ENCODE data around the gene C1QTNF12.
A peak's percentile ranks its signal among the peaks of the same experiment; 100 is the strongest.

The C1QTNF12 gene

DNA sequence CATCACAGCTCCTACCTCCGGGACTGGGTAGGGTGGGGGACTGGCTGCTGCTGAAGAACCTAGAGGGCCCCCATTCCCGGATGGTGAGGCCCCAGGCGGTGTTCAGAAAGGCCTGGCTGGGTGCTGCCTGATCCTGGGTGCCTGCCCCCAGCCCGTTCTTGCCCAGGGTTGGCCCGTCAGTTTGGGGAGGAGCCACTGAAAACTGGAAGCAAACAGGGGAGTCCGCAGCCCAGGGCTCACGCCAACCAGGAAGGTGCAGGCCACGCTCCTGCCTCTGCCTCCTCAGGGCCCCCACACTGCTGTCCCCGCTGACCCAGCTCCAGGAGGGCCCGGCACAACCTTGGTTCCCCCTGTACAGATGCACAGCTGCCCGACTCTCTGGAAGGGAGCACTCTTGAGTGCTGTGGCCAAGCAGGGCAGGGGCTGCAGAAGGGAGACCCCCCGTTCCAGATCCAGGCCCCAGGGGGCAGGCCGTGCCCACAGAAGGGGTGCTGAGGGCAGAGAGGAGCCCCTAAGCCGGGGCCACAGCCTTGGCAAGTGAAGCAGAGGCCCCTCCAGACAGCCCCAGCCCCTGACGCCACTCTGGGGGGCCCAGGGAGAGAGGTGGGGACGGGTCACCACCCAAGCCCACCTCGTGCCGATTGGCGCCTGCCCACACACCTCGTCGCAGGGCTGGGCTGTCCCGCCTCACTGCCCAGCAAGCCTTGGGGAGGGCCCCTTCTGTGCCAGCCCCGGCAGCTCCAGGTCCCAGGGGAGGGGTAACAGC lies 5.5 kb downstream of the C1QTNF12 start:
- DNase-seq (ENCODE audit: low read depth in 2 of 2) = no peak

DNA sequence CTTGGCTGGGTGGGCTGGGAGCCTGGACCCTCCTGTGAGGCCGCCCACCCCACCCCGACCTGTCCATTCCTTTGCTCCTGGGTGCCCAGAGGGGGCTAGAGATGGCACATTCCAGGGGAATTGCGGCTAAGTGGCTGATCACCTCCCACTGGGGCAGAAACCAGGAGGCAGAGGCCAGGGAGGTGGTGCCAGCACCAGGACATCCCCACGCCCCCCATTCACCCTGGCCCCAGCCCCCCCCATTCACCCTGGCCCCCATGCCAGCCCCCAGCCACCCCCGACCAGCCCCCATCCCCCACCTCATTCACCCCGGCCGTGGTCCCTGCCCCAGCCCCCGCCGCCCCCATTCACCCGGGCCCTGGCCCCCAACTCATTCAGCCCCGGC lies 6.2 kb downstream of the C1QTNF12 start:
- DNase-seq (ENCODE audit: low read depth in 2 of 2) = no peak

DNA sequence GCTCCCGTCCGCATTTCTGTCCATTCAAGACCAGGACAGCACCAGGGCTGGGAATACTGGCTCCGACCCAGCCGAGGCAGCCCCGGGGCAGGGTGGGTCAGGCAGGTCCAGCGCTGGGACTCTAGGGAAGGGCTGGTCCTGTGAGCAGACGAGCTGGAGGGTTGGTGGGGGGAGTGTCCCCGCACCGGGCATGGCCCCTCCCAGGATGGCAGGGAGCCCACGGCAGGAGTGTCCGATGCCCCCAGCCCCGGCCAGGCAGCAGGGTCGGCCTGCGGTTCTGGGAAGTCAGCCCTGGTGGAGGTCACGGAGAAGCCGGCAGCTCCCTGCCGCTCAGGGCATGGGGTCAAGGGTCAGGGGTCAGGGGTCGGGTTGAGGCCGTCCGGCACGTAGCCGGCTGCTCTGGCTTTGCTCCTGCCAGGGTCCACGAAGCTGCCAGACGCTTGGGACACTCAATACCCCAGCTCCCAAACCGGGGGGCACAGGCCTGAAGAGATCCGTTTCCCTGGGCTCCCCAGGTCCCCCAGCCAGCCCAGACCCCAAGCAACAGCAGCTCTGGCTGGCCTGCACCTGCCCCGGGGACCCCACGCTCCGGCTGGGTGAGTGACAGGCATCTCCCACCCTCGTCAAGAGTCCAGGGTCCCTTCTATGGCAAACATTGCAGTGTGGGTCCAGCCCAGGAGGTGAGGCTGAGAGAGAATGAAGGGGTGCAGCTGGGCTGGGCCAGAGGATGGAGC lies 6.7 kb downstream of the C1QTNF12 start:
- no peak for DNase-seq (ENCODE audit: low read depth in 2 of 2)

DNA sequence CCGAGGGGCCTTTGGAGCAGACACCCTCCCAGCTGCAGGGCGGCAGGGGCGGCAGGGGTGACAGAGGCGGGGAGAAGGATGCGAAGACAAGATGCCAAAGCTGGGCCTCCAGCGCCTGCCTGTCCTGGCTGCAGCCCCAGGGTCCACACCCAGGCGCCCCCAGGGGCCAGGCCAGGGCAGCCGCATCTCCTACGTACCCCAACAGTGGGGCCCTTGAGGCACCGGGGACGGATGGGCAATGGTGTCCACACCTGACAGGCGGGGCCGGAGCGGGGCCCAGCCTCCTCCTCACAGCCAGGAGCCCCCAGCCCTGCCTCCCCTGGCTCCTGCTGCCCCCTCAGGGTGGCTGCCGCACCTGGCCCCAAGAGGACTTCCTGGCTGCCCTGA lies 7.3 kb downstream of the C1QTNF12 start:
- DNase-seq (ENCODE audit: low read depth in 2 of 2) = no peak

DNA sequence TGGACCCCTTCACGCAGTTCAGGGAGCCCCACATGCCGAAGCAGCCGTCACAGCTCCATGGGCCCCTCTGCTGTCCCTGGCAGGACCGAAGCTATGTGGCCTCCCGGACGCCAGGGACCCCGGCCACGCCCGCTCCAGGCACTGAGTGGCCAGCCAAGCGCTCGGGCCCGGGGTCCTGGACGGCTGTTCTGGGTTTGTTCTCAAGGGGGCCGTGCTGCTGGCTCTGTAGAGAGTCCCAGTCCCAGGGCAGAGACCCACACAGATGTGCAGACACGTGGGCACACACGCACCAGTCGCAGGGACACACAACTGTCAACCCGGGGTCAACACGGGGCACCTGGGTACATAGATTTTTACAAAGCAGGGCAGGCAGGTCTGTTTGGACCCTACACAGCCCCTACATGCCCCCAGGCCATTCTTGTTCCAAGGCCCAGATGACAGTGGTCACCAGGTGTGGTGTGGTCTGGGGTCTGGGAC lies 7.8 kb downstream of the C1QTNF12 start:
- no peak for DNase-seq (ENCODE audit: low read depth in 2 of 2)

DNA sequence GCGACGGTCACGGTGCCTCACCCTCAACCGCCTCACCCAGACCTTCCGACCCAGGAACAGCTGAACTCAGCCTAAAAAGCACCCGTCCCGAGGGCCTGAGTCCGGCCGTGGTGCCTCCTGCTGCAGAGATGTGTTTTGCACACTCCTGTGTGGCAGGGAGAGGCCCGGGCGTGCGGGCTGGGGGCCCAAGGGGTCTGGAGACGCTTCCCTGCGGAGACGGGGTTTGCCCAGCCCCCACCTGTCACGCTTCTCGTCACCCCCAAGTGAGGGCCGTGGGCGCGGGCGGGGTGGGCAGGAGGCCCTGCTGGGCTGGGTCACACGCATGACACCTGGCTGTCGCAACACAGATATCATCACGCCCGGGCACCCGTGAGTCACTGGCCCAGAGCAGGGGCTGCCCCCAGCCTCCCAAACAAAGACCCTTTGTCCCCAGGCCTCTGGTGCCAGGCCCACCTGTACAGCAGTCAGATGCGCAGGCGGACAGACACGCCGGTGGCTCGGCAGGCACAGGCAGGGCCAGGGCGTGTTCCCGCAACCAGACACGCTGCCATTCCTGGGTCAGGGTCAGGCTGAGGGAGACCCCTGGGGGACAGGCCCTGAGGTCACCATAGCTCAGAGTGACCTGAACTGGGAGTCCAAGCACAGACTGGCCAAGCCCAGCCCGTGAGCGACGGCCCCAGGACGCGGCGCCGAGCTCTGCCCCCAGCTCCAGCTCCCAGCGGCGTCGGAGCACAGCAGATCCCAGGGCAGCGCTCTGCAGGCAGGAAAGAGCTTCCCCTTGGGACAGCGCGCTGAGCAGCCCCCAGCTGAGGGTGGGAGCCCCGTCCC lies 8.4 kb downstream of the C1QTNF12 start:
- DNase-seq (ENCODE audit: low read depth in 2 of 2) = no peak

DNA sequence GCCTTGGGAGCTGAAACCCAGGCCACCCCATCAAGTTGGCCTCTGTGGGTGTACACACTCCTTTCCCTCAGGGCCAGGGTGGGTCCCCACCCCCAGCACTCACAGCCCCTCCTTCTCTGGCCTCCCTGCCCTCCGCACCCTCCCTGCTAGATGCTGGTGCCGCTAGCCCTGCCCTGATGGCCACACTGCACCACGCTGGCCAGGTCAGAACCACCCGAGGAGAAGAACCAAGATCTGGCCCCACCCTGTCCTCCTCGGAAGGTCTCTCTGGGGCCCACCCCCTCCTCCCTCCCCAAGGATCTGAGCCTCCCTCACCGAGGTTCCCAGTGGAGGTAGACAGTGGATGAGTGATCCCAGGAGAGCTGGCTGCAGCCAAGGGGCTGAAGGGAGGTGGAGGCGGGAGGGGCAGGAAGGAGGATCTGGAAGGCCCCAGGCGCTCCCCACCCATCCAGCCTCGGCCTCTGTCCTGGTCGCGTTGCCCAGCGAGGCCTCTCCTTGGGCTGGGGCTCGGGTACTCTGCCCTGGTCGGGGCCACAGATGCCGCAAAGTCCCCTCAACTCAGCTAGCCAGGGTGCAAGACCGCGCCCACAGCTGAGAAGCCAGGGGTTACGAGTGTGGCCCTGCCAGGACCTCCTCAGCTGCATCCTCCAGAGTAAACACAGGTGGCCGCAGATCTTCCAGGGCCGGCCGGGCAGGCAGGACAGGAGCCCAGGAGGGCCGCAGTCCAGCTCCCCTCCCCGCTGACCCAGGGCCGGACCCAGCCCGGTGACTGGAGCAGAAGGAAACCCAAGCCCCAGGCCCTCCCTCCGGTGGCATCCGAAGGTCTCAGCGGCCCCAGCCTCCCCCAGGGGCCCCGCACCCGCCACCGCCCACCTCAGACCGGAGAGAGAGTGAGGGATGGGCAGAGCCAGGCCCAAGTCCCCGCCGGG lies 9.3 kb downstream of the C1QTNF12 start:
- DNase-seq (ENCODE audit: low read depth in 2 of 2) = no peak

DNA sequence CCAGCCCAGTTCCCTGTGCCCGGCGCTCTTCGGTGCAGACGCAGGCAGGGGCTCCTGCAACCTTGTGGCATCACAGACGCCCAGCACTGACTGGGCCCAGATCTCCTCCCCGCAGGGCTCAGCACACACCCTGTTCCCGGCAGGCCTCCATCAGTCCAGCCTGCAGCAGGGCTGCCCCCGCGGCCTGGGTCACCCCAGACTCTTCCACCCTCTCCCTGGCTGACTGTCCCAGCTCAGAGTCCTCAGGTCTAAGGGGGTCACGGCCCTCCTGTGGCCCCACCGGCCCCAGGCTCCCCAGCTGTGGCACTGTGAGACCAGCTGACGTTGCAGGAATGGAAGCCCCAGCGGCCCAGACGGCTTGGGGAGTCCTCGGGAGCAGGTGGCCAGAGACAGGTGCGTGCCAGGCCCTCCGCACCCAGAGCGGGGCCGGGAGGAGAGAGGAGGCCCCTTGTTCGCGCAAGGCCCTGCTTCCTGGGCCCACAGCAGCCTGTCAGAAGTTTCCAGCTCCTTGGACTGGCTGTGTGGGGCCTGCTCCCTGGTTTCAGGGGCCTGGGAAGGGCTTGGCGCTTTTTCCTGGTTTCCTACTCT lies 10.3 kb downstream of the C1QTNF12 start:
- DNase-seq (ENCODE audit: low read depth in 2 of 2) = no peak

DNA sequence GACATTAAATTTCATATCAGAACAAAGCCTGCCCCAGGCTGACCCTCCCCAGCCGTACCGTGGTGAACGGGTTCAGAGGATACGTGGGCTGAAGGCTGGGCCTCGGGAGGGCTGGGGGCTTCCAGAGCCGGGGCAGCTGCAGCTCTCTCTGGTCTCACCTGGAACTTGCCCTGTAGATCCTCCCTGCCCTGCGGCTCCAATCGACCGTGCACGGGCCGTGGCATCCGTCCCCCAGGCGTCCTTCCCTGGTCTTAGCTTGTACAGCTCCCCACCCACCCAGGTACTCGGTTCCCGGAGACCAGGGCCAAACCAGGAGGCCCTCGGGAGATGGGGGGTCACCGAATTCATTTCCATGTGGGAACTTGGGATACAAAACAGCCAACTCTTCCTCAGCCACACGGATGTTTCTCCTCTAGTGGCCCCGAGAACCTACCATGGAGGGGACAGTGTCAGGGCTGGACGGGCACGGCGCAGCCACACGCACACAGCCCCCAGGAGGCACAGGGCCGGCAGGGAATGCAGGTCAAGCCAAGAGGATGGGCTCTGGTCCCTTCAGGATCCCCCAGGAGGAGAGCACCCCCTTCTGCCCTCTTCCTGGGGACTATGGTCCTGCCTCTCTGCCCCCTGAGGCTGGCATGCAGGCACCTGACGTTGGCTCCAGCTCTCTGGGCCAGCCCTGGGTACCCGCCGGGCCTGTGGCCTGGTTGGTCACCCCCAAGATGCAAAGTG lies 11.3 kb downstream of the C1QTNF12 start:
- no peak for DNase-seq (ENCODE audit: low read depth in 2 of 2)

DNA sequence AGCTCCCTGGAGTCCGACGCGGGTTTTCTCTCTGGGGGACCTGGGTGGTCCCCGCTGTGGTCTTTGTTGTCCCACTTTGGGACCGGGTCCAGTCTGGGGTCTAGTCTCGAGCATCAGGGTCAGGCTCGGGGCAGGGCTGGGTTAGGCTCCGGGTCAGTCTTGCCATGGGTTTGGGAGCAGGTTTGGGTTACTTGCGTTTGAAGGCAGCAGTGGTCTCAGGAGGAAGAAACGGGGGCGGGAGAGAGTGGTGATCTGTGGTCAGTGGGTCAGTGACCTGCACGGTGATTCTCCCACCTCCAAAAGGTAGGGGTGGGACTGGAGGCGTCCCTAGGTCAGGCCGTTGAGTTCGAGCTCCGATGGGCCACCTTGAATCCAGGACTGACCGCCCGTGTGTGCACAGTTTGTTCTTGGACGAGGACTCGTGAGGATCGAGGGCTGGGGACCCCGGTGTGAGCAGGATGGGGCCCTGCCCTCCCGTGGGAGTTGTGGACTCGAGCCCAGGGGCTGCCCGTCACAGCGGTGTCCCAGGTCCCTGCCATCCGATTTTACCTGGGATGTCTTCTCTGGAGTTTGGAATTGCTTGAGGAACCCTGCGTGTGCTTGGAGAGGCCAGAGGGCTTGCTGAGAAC lies 12.2 kb downstream of the C1QTNF12 start:
- no peak for DNase-seq (ENCODE audit: low read depth in 2 of 2)

DNA sequence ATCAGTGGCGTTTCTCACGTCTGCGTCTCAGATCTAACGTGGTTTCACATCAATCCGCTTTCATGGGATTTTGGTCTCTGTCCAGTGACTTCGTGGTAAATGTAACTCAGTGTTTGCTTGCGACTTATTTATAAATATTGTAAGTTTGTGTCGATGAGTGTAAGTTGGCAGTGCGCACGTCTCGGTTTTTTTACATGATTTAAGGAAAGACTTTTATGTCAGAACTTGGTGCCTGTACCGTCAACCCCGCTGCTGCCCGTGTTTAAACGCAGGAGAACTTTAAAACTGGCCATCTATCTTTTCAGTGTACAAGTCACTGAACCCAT lies 13.0 kb downstream of the C1QTNF12 start:
- no peak for DNase-seq (ENCODE audit: low read depth in 2 of 2)

DNA sequence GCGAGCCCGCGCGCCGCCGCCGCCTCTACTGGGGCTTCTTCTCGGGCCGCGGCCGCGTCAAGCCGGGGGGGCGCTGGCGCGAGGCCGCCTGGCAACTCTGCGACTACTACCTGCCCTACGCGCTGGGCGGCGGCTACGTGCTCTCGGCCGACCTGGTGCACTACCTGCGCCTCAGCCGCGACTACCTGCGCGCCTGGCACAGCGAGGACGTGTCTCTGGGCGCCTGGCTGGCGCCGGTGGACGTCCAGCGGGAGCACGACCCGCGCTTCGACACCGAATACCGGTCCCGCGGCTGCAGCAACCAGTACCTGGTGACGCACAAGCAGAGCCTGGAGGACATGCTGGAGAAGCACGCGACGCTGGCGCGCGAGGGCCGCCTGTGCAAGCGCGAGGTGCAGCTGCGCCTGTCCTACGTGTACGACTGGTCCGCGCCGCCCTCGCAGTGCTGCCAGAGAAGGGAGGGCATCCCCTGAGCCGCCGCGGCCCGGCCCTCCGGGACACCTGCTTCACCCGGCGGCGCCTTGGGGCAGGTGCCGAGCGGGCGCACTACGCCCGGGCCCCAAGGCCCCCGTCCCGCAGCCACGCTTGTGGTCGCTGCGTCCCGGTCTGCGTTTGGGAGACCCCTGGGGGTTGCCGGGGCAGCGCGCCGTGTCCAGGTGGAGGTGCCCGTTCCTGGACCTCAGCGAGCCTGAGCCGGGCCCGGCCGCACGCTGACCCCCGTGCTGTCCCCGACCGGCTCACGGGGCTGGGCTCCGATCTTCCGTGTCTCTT lies 13.5 kb downstream of the C1QTNF12 start:
- DNase-seq (ENCODE audit: low read depth in 2 of 2) = no peak

DNA sequence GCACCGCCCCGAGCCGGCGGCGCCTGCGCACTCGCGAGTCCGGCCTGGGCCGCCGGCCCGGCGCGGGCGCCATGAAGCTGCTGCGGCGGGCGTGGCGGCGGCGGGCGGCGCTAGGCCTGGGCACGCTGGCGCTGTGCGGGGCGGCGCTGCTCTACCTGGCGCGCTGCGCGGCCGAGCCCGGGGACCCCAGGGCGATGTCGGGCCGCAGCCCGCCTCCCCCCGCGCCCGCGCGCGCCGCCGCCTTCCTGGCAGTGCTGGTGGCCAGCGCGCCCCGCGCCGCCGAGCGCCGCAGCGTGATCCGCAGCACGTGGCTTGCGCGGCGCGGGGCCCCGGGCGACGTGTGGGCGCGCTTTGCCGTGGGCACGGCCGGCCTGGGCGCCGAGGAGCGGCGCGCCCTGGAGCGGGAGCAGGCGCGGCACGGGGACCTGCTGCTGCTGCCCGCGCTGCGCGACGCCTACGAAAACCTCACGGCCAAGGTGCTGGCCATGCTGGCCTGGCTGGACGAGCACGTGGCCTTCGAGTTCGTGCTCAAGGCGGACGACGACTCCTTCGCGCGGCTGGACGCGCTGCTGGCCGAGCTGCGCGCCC lies 14.2 kb downstream of the C1QTNF12 start, which contains the start of gene B3GALT6:
TSS of gene B3GALT6 (plus strand) at position 30 of the 588 bp plus-strand sequence. CDS start at position 72, 42 bp downstream.
- DNase-seq (ENCODE audit: low read depth in 2 of 2) = no peak

DNA sequence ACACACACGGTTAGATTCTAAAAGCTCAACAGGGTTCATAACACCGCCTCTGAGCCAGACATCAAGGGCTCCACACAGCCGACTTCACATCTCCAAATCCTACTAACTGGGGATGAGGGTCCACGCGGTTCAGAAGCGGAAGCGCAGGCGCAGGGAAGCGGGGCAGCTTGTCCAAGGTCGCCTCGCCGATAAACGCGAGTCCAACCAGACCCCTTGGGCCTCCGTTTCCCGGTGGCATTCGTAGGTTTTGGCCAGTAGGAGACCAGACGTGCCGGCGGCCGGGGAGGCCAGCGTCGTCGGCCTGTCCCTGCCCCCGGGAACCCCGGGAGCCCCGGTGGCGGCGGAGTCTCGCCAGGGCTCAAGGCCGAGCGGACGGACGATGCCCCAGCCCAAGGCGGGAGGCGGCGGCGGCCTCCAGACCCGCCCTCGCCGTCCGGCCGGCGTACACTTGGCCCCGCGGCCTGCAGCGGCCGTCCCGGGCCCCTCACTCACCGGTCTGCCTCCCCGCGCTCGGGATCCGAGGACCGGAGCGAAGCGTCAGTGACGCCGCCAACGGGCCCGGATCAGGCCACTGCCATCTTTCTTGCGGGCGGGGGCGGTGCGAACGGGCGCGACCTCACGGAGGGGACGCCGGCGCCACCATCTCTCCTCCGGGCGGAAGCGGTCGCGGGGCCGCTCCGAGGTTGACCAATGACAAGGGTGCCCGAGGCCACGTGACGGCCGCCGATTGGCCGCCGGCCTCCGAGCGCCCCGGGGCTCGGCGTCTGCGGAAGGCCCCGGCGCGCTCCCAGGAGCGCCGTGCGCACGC lies 14.9 kb downstream of the C1QTNF12 start, which contains the start of gene SDF4:
TSS of gene SDF4 (minus strand) at position 602 of the 808 bp plus-strand sequence. CDS start 3,229 bp downstream, outside the sequence.
- DNase-seq (ENCODE audit: low read depth in 2 of 2) = peak; percentile 93 to 96

DNA sequence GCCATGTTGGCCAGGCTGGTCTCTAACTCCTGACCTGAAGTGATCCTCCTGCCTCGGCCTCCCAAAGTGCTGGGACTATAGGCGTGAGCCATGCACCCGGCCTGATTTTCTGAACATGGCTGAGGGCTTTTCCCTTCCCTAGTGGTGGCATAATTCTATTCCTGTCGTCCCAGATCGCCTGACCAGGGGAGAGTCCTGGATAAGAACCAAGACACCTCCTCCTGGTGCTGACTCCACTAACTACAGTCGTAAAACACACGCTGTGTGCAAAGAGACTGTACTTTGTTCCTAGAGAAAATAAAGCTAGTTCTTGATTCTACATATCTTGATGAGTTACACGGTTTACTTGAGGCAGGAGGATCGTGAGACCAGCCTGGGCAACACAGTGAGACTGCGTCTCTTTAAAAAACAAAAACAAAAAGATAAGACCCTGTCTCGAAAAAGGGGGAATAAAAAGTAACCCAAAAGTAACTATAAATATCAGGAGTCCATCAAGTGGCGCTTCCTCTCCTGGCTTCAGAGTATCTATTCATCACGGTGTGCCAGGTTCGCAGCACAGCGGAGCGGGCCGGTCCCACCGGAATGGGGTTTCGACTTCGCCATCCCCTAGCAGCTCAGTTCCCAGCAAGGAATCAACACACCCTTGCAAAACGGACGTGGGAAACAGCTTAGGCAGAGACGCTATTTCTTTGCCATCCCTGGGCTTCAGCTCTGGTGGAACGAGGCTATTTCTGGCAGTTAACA lies 15.7 kb downstream of the C1QTNF12 start:
- DNase-seq (ENCODE audit: low read depth in 2 of 2) = no peak

DNA sequence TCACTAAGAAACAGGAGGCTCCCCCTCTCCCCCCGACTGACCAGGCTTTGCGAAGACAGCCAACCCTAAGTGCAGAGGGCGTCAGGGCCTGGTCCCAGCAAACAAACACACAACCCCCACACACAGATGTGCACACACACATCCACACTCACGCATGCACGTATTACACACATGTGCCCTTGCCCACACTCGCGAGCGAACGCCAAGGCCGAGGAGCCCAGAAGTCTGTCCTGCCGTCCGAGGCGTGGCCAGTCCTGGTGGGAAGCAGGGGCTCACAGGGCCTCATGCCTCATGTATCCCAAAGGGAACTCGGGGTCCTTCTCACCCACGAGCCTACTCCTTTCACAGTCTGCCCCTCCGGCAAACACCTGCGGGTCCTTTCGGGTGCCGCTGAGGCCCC lies 16.8 kb downstream of the C1QTNF12 start:
- no peak for DNase-seq (ENCODE audit: low read depth in 2 of 2)

All from stimulated activated CD4-positive, alpha-beta T cell treated with anti-CD3 and anti-CD28 coated beads, Interleukin-4, amount 100 ng/mL, for 48 hours (primary cell).